Activated CD4-positive, alpha-beta T cell treated with anti-CD3 and anti-CD28 coated beads, Interleukin-2, amount 10 ng/mL, durations not matched to agents 7 days and 5 days (primary cell): ENCODE results near the gene TCF4. TPM values are rescaled to one million over a fixed set of nuclear protein-coding genes. Genes with fewer than 3 reads are reported as not detected.
A peak's percentile ranks its signal among the peaks of the same experiment; 100 is the strongest.
"Not testable (repeated sequence)": the region's sequence is repeated elsewhere in the genome, so short reads cannot be mapped to it uniquely, and the experiment has no call there.

Experiments
- CTCF ChIA-PET: fragments of 350-600 bp; sonication (Branson Sonifier 250); formaldehyde crosslinking; loops from one replicate; lab custom pipeline; 2021; ENCODE audit warnings: antibody characterized with exemption; lab: Charles Lee
- POLR2A ChIA-PET: fragments of 350-600 bp; sonication (Branson Sonifier 250); formaldehyde crosslinking; loops from one replicate; lab custom pipeline; 2021; ENCODE audit warnings: antibody characterized with exemption; lab: Charles Lee
- DNase-seq: peaks from one replicate; pipeline ENCODE4 v3.0.0-alpha.2; 2020
- H3K27ac Mint-ChIP-seq: one replicate; pipeline ENCODE4 v1.8.0; 2021; ENCODE audit warnings: mild to moderate bottlenecking, moderate library complexity, mixed read lengths
- H3K27me3 Mint-ChIP-seq: one replicate; pipeline ENCODE4 v1.8.0; 2021; ENCODE audit warnings: mixed read lengths
- H3K36me3 Mint-ChIP-seq: one replicate; pipeline ENCODE4 v1.8.0; 2021; ENCODE audit warnings: low read depth, mixed read lengths
- H3K4me1 Mint-ChIP-seq: one replicate; pipeline ENCODE4 v1.8.0; 2021; ENCODE audit warnings: mixed read lengths
- H3K4me3 Mint-ChIP-seq: one replicate; pipeline ENCODE4 v1.8.0; 2021; ENCODE audit warnings: mild to moderate bottlenecking, moderate library complexity, mixed read lengths
- H3K9me3 Mint-ChIP-seq: one replicate; pipeline ENCODE4 v1.8.0; 2021; ENCODE audit warnings: mixed read lengths
- total RNA-seq, 2 experiments: library from RNA; stranded (reverse); gene quantifications; one replicate each; pipeline ENCODE4 v1.2.3, GENCODE V29; 2021

Gene TCF4
- total RNA-seq, 2 experiments from 2014 or later, result 1.7 to 2.4 TPM

DNA sequence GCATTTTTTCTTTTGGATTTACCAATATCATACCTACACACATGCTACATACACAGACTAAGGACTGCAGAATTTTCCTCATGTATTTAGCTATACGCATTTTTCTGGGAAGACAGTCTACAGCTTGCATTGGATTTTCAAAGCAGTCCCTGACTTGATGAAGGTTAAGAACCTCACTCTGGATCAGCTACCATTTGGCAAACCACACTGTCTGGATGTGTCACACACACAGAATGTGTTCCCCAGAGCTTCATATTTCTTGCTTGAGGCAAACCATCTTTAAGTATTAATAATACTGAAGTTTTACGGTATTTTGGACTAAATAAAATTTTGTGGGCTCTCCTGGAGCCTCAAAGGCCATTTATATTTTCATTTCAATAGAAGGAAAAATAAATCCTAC lies 102.3 kb downstream of the TCF4 start:
- peaks cover 16% of the 10 kb centered on the region for H3K4me1 Mint-ChIP-seq
- H3K4me3 Mint-ChIP-seq, result no peak overlapping the region
- ChIA-PET CTCF (no interaction called here), POLR2A (no interaction called here)
- H3K27ac Mint-ChIP-seq, result no peak overlapping the region
- H3K27me3 Mint-ChIP-seq, result peaks cover 11% of the 10 kb centered on the region
- no peak for DNase-seq
- no peaks in the 10 kb centered on the region for H3K9me3 Mint-ChIP-seq
- H3K36me3 Mint-ChIP-seq, result no peaks in the 10 kb centered on the region

DNA sequence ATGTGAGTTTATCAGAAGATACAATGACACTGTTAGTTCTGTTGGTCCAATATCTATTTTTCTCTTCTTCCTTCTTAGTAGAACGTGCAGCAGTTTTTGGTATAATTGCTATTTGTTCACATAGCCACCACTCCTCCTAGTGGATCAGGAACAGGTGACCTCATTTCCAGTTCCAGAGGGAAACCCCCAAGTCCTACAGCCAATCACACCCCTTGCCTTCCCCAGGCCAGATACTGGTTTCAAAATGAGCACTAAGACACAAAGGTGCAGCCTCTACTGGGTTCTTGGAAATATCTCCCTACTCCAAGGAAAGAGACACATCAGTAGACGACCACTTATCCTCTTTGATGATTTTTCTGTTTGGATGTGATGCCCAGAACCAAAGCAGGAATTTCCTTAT lies 103.2 kb downstream of the TCF4 start:
- no peak overlapping the region for H3K27ac Mint-ChIP-seq
- no peaks in the 10 kb centered on the region for H3K36me3 Mint-ChIP-seq
- ChIA-PET CTCF (no interaction called here), POLR2A (no interaction called here)
- H3K27me3 Mint-ChIP-seq, result peaks cover 10% of the 10 kb centered on the region
- no peak overlapping the region for H3K4me3 Mint-ChIP-seq
- no peaks in the 10 kb centered on the region for H3K9me3 Mint-ChIP-seq
- H3K4me1 Mint-ChIP-seq, result peaks cover 14% of the 10 kb centered on the region
- no peak for DNase-seq

DNA sequence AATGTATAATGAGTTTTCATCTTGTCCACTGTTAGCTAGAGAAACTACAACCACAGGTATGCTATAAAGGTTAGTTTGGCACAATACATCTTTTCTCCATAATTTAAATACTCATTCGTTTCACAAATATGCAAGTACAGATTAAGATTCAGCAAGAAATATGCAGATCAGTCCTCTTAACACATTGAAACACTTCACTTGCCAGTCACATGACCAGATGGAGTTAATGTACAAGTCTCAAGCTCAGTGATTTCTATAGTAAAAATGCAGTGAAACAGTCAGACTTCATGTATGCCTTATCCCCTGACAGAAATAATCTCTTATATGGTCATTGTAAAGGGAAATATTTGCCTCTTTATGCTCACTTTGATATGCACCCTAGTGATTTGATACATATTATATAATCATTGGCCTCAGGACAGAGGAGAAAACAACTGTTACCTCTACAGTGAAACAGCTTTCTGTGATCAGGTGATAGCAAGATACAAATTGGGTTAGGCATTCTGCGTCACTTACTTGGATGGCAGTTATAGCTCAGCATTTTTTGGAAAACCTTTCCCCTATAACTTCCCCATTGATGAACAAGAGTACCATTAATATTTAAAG lies 104.6 kb downstream of the TCF4 start:
- Mint-ChIP-seq H3K27me3 (peaks cover 8% of the 10 kb centered on the region), H3K27ac (no peak overlapping the region), H3K4me3 (no peak overlapping the region), H3K9me3 (no peaks in the 10 kb centered on the region), H3K4me1 (peaks cover 4% of the 10 kb centered on the region), H3K36me3 (no peaks in the 10 kb centered on the region)
- ChIA-PET CTCF (no interaction called here), POLR2A (no interaction called here)
- no peak for DNase-seq

DNA sequence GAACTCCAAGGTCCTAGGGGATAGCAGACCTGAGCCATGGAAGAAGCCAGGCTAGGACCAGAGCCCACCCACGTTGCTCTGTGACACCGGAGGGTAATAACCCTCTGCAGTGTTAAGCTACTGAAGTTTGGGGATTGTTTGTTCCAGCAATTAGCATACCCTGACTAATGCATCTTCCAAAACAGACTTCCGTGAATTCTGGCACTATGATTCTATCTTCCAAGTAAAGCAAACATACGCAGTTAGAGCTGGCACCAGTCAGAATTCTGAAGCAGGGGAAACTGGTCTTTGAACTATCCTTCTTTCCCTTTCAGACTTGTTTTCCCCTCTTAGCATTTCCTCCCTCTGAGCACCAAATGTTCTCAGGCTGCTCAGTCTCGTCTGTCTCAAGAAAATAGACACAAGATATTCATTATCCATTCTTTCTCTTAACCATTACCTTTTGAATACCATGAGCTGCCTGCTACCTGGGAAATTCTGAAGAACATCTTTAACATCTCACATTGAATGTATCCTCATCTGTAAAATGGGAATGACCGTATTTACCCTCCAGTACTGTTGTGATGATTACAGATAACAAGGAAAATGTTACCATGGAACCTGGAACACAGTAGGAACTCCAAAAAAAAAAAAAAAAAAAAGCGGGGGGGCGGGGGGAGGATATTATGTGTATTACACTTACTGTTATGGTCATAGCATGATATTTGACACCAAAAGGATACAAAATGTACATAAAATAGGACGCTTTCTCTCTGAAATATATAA lies 108.2 kb downstream of the TCF4 start:
- Mint-ChIP-seq H3K4me3 (no peak overlapping the region), H3K36me3 (no peaks in the 10 kb centered on the region), H3K4me1 (peaks cover 15% of the 10 kb centered on the region), H3K27ac (no peak overlapping the region), H3K9me3 (no peaks in the 10 kb centered on the region), H3K27me3 (no peaks in the 10 kb centered on the region)
- ChIA-PET CTCF (no interaction called here), POLR2A (no interaction called here)
- DNase-seq, result no peak

DNA sequence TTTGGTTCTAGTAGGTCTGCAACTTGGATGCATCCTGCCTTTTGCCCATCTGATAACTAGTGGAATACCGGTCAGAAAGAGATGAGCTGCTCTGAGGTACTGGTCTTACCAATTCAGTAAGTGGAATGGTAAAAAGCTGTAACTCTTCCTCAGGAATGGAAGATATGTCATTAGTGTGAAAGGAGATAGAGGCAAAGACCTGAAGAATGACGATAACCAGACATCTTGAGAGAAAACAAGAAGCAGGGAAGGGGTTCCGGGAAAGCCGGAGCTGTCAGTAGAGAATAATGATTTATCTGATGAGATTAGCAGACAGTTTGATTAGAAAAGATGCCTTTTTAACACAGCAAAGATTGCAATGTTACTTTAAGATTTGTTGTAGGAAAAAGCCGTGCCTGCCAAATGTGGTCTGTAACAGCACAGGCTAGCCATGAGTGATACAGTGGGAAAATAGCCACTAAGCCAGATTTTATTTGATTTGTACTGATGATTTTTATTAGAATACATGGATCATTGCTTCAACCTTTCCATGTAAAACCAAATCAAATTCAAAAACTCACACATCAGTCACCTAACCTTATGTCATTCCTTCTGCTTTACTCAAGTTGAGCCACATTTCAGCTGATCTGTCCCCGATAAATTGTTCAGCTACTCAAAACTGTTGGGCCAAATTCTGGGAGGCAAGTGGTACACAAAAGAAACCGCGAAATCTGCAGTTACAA lies 110.0 kb downstream of the TCF4 start:
- ChIA-PET POLR2A (no interaction called here), CTCF (interaction anchor here (0.5 kb wide), 1 partner anchor 17 kb away, joined by 6 read pairs; no protein-coding TSS in a partner anchor)
- Mint-ChIP-seq H3K9me3 (no peaks in the 10 kb centered on the region), H3K27me3 (peaks cover 4% of the 10 kb centered on the region), H3K36me3 (no peaks in the 10 kb centered on the region), H3K4me3 (peak overlapping the region; percentile 76), H3K4me1 (peaks cover 15% of the 10 kb centered on the region), H3K27ac (peak overlapping the region; percentile 93)
- DNase-seq, result no peak

DNA sequence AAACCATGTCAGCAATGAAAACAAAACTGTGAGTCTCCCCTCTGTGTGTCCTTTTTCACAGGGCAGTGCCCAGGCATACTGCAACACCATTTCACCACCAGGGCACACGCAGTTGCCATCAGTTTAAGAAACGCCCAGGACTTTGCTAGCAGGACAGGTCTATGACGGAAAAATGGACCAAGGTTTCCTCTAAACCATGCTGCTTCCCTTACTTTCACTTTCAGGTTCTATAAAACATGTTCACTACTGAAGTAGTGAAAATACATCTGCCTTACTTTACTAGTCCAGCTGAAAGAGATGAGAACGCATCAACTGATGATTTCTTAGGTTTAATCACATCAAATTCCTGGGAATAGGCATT lies 110.5 kb downstream of the TCF4 start:
- ChIA-PET CTCF (no interaction called here), POLR2A (no interaction called here)
- H3K4me3 Mint-ChIP-seq, result peak overlapping the region; percentile 76
- peak; percentile 48 for DNase-seq
- no peaks in the 10 kb centered on the region for H3K36me3 Mint-ChIP-seq
- no peaks in the 10 kb centered on the region for H3K9me3 Mint-ChIP-seq
- H3K27me3 Mint-ChIP-seq, result peaks cover 4% of the 10 kb centered on the region
- peaks cover 15% of the 10 kb centered on the region for H3K4me1 Mint-ChIP-seq
- peak overlapping the region; percentile 93 for H3K27ac Mint-ChIP-seq

DNA sequence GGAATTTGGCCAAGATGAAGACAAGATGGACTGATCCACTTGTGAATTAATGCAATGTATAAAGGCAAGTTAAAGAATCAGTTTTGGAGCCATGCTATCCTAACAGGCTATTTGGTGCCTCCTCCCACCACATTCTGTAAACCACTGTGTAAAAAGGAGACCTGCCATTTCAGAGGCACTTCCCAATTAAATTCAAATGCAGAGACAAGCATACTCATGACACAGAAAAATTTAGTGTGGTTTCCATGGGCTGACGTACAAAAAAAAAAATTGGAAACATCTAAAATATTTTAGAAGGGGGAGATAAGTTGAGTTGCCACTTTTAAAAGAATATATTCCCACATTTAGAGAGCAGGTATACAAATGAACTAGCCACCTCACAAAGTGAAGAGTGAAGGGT lies 112.1 kb downstream of the TCF4 start:
- Mint-ChIP-seq H3K27me3 (peaks cover 4% of the 10 kb centered on the region), H3K27ac (no peak overlapping the region), H3K4me3 (no peak overlapping the region), H3K9me3 (no peaks in the 10 kb centered on the region), H3K36me3 (no peaks in the 10 kb centered on the region), H3K4me1 (peaks cover 15% of the 10 kb centered on the region)
- DNase-seq, result no peak
- POLR2A ChIA-PET, result no interaction called here
- CTCF ChIA-PET, result no interaction called here

DNA sequence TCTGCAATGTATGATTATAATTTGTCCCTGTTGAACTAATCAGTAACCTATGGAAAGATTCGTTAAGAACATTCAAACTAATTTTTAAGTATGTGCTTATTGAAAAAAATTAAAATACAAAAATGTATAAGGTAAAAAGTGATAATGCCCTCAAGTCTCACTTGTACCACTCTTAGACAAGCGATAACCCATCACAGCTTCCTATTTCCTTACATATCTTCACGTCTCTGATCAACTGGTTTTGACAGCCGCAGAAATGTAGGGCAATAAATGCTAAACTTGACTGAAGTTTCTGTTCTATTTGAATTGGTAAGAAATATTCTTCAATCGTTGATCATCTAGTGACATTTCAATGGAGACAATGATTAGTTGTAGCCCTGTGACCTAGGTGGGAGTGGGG lies 112.5 kb downstream of the TCF4 start:
- Mint-ChIP-seq H3K27me3 (peaks cover 4% of the 10 kb centered on the region), H3K9me3 (no peaks in the 10 kb centered on the region), H3K4me3 (no peak overlapping the region), H3K4me1 (peaks cover 15% of the 10 kb centered on the region), H3K27ac (no peak overlapping the region), H3K36me3 (no peaks in the 10 kb centered on the region)
- ChIA-PET CTCF (no interaction called here), POLR2A (no interaction called here)
- DNase-seq, result no peak

DNA sequence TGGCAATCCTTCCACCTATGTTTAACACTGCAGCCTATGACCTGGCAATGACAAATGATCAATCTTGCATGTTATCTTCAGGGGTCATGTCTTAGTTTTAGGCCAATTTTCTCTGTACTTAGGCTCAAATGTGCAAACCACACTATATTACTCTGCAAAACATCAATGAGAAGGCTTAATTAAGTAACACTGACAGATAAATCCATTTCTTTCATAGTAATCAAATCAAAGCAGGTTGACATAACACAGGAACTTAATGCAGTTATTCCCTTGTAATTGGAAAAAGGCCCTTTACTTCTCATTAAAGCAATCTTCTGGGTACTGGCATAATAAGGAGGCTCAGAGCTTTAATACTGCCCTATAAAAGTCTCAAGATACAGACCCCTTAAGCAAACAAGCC lies 114.4 kb downstream of the TCF4 start:
- peaks cover 5% of the 10 kb centered on the region for H3K27me3 Mint-ChIP-seq
- no peak overlapping the region for H3K27ac Mint-ChIP-seq
- DNase-seq, result no peak
- ChIA-PET POLR2A (no interaction called here), CTCF (no interaction called here)
- H3K9me3 Mint-ChIP-seq, result no peaks in the 10 kb centered on the region
- no peak overlapping the region for H3K4me3 Mint-ChIP-seq
- H3K36me3 Mint-ChIP-seq, result no peaks in the 10 kb centered on the region
- peaks cover 15% of the 10 kb centered on the region for H3K4me1 Mint-ChIP-seq

DNA sequence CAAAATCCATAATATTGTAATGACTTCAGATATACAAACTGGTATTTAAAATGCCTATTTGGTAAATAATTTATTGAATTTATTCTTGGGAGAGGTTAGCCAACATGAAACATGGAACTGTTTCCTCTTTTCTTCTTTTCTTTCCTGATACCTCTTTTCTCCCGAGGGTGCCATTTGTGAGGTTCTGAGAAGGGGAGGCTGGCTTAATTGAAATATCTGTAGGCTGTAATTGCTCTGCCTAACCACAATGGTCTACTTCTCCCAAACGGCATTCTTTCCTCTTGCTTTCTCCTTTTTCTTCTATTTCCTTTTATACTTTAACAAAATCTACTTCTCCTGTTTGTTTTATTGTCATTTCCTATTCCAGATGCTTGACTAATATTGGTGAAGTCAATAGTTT lies 114.9 kb downstream of the TCF4 start:
- H3K4me3 Mint-ChIP-seq, result no peak overlapping the region
- H3K36me3 Mint-ChIP-seq, result no peaks in the 10 kb centered on the region
- H3K9me3 Mint-ChIP-seq, result no peaks in the 10 kb centered on the region
- ChIA-PET CTCF (no interaction called here), POLR2A (no interaction called here)
- H3K27me3 Mint-ChIP-seq, result peaks cover 5% of the 10 kb centered on the region
- H3K4me1 Mint-ChIP-seq, result peaks cover 13% of the 10 kb centered on the region
- no peak for DNase-seq
- H3K27ac Mint-ChIP-seq, result no peak overlapping the region

DNA sequence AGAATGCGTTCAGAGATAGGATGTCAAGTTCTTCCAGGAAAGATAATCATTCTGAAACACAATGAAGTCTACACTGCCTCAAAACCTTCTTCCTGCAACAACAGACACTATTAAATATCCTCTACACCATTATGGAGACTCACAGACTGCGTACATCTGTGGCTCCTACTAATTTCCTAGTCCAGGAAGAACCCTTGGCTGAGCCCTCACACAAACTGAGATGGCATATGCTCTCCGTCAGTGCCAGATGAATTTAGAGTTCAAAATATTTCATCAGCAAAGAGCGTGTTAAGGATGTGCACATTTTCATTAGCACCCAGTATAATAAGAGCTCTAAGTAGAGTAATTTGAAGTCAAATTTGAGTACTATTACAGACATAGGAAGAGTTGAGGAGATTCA lies 117.2 kb downstream of the TCF4 start:
- Mint-ChIP-seq H3K27ac (no peak overlapping the region), H3K36me3 (no peaks in the 10 kb centered on the region), H3K4me3 (no peak overlapping the region), H3K9me3 (no peaks in the 10 kb centered on the region), H3K27me3 (peaks cover 5% of the 10 kb centered on the region), H3K4me1 (no peaks in the 10 kb centered on the region)
- POLR2A ChIA-PET, result no interaction called here
- CTCF ChIA-PET, result no interaction called here
- no peak for DNase-seq

DNA sequence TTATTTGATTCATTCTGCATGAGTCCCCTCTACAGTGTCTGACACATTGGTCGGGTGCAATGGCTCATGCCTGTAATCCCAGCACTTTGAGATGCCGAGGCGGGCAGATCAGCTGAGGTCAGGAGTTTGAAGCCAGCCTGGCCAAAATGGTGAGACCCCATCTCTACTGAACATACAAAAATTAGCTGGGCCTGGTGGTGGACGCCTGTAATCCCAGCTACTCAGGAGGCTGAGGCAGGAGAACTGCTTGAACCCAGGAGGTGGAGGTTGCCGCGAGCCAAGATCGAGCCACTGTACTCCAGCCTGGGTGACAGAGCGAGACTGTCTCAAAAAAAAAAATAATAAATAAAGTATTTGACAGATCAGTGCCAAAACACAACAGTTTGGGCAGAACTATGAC lies 118.9 kb downstream of the TCF4 start:
- H3K4me3 Mint-ChIP-seq, DNase-seq, H3K36me3 Mint-ChIP-seq, H3K4me1 Mint-ChIP-seq, H3K27ac Mint-ChIP-seq, CTCF ChIA-PET, H3K27me3 Mint-ChIP-seq, POLR2A ChIA-PET, H3K9me3 Mint-ChIP-seq: not testable (repeated sequence)

DNA sequence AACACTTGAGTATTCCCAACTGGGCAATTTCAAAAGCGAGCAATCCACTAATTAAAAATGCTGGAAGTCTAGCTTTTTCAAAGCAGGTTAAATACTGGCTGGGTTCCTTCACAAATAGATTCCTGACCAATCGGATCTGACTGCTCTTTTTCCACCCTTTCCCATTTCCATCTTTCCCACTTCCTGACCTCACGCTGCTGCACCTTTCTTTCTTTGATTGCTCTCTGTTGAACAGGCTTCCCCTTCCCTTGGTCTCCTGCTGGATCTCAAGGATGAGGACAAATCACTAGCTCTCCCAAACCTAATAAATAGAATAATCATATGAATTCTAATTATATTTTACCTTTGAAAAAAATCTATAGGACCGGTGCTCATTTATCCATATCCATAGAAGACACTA lies 121.2 kb downstream of the TCF4 start:
- Mint-ChIP-seq H3K36me3 (no peaks in the 10 kb centered on the region), H3K27ac (no peak overlapping the region), H3K4me1 (no peaks in the 10 kb centered on the region), H3K9me3 (no peaks in the 10 kb centered on the region), H3K27me3 (peaks cover 1% of the 10 kb centered on the region), H3K4me3 (no peak overlapping the region)
- POLR2A ChIA-PET, result no interaction called here
- CTCF ChIA-PET, result no interaction called here
- no peak for DNase-seq
